EL (cell line): ENCODE measurements around the gene GHR.
A peak's percentile ranks its signal among the peaks of the same experiment; 100 is the strongest.

Source experiments
- DNase-seq: peaks from one replicate; pipeline ENCODE4 v3.0.0-alpha.2; 2016

GHR gene

GRCh38 chr5:42423285-42424165 is at the start of gene GHR:
GHR (plus strand) TSS chr5:42423439; CDS start chr5:42565875, 142,436 bp downstream.
- peak; percentile 85 for DNase-seq

- DNase-seq, result no peak
These were observed 48.5 kb upstream of the GHR start for GRCh38 chr5:42374679-42375273.

GRCh38 chr5:42377496-42377895 is 45.7 kb upstream of the GHR start:
- no peak for DNase-seq

GRCh38 chr5:42381973-42382372 is 41.3 kb upstream of the GHR start:
- DNase-seq, result no peak

- no peak for DNase-seq
These were observed 35.7 kb upstream of the GHR start for GRCh38 chr5:42387563-42387962.

- no peak for DNase-seq
These were observed 33.1 kb upstream of the GHR start for GRCh38 chr5:42390115-42390514.

- no peak for DNase-seq
These were observed 30.3 kb upstream of the GHR start for GRCh38 chr5:42392917-42393316.

- DNase-seq, result no peak
These were observed 27.1 kb upstream of the GHR start for GRCh38 chr5:42396111-42396510.

- no peak for DNase-seq
These were observed 26.0 kb upstream of the GHR start for GRCh38 chr5:42397267-42397666.

GRCh38 chr5:42399702-42400101 is 23.5 kb upstream of the GHR start:
- DNase-seq, result no peak

GRCh38 chr5:42400474-42400873 is 22.8 kb upstream of the GHR start:
- no peak for DNase-seq

- no peak for DNase-seq
These were observed 20.0 kb upstream of the GHR start for GRCh38 chr5:42403236-42403635.

- DNase-seq, result no peak
These were observed 18.9 kb upstream of the GHR start for GRCh38 chr5:42404366-42404765.

- no peak for DNase-seq
These were observed 3.9 kb upstream of the GHR start for GRCh38 chr5:42419294-42419693.

GRCh38 chr5:42422656-42423280 is 471 bp upstream of the GHR start:
- no peak for DNase-seq

- no peak for DNase-seq
These were observed 2.8 kb downstream of the GHR start for GRCh38 chr5:42426016-42426415.

- no peak for DNase-seq
These were observed 6.5 kb downstream of the GHR start for GRCh38 chr5:42429694-42430093.

GRCh38 chr5:42434047-42434724 is 10.9 kb downstream of the GHR start:
- no peak for DNase-seq

GRCh38 chr5:42436051-42436450 is 12.8 kb downstream of the GHR start:
- DNase-seq, result no peak

- DNase-seq, result no peak
These were observed 31.2 kb downstream of the GHR start for GRCh38 chr5:42454216-42454995.

- no peak for DNase-seq
These were observed 37.8 kb downstream of the GHR start for GRCh38 chr5:42461033-42461432.

GRCh38 chr5:42461507-42461906 is 38.3 kb downstream of the GHR start:
- DNase-seq, result no peak

GRCh38 chr5:42462083-42462482 is 38.8 kb downstream of the GHR start:
- DNase-seq, result no peak
